ENCODE measurements around the gene SAMD8.

SAMD8 gene

GRCh38 chr10:75111365-75111906, at the start of gene SAMD8:
SAMD8 (plus strand) TSS chr10:75111656; CDS start chr10:75150529, 38,873 bp downstream.
- peak; percentile 95 for DNase-seq (ENCODE audit: low read depth, low spot score)

GRCh38 chr10:75061709-75062505, 49.5 kb upstream of the SAMD8 start:
- no peak for DNase-seq (ENCODE audit: low read depth, low spot score)

DNA sequence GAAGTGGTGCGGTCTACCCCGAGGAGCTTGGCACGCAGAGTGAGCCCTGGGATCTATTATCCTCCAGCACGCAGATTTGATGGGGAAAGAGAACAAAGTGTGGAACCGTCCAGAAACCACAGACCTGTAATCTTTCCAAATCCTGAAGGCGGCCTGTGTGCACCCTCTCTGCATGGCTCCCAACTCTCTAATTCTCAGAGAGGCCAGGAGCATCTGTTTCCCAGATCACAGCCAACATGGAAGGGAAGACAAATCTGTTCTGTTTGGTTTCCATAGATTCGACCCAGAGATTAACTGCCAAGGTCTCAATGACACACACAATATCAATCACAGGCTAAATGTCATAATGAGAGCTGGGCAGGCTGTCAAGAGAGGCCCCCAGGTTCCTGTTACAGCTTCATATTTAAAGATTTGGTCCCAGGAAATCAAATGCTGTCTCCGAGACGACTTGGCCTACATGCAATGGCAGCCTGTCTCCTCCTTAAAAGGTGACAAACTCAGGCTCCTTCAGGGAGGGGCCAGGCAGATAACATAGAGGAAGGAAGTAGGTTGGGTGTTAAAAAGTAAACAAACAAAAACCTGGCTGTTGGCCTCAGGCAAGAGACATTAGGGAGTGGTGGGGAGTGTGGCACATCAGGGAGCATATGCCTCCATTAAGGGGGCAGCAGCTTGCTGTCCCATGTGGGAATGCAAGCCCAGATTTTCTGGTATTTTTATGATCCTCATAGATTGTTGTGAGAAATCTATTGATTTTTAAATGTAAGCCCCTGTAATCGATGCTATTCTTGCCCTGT, 48.8 kb upstream of the SAMD8 start:
- DNase-seq (ENCODE audit: low read depth, low spot score): no peak

DNA sequence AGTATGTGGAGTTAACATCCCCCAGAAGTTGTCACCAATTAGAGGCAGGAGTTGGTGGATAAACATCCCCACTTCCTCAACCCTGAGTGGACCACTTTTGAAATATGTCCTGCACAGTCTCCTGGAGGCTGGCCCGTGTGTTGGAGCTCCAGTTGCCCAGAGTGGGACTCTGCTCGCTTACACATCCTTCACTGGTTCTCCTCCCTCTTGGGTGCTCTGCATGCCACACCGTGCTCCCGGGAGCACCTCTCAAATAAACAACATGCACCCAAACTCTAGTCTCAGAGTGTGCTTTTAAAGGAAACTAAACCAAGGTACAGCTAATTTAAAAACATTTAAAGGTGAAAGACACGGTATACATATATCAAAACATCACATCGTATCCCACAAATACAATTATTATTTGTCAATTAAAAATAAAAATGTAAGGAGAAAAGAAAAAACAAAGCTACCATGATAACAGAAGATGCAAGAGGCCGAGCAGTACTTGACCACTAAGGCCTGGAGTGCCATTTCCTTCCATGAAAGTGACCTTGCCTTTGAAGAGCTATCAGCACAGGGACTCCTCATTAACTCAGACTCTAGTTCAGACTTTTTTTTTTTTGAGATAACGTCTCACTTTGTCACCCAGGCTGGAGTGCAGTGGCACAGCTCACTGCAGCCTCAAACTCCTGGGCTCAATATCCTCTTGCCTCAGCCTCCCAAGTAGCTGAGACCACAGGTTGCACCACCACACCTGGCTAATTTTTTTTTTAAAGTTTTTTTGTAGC, 47.8 kb upstream of the SAMD8 start:
- no peak for DNase-seq (ENCODE audit: low read depth, low spot score)

DNA sequence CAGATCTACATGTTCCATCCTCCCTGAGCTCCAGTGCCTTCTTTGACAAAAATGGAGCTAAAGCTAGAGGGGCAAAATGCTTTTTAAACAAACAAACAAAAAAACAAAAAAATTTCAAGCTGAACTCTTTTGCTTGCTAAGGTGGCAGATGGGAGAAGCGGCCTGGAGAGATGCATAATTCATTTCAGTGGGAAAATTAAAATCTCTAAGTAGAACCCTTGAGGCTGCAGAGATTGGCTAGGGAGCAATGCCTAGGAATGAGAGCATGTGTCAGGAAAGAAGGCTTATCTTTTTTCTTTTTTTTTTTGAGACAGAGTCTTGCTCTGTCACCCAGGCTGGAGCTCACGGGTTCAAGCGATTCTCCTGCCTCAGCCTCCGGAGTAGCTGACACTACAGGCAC, 46.4 kb upstream of the SAMD8 start:
- no peak for DNase-seq (ENCODE audit: low read depth, low spot score)

DNA sequence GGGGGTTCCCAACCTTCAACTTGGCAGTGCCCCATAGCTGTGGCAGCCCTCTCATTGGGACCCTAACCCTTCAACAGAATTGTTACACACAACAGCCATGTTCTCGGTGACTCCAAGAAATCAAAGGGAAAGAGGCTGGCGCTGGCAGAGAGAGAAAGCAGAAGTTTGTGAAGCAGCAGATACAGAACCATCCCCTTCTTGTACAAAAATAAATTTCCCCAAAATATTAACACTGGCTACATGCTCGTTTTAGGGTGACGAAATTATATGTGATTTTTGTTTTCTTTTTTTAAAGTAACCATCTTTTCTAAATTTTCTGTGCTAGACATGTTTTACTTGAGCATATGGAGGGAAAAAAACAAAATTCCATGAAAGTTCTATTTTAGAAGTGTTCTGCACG, 45.2 kb upstream of the SAMD8 start:
- DNase-seq (ENCODE audit: low read depth, low spot score): no peak

GRCh38 chr10:75067272-75067671, 44.2 kb upstream of the SAMD8 start:
- DNase-seq (ENCODE audit: low read depth, low spot score): no peak

DNA sequence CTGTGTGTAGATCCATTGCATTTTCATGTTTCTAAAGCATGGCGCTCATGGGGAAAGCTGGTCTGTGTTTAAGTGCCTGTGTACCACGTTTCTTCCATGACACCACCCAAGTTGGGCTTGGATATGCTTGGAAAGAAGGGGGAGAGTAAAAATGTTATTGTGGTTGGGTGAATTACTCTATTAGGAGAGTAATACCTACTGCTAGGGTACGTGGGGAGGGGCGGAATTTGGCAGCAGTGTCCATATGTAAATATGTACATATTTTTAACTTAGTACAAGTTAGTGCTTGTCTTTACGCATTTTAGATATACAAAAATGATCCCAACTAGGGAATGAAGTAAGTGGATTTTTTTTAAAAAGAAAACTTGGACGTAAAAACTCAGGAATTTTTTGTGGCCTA, 42.9 kb upstream of the SAMD8 start:
- DNase-seq (ENCODE audit: low read depth, low spot score): no peak

- no peak for DNase-seq (ENCODE audit: low read depth, low spot score)
Measured at GRCh38 chr10:75070476-75070875, 41.0 kb upstream of the SAMD8 start.

DNA sequence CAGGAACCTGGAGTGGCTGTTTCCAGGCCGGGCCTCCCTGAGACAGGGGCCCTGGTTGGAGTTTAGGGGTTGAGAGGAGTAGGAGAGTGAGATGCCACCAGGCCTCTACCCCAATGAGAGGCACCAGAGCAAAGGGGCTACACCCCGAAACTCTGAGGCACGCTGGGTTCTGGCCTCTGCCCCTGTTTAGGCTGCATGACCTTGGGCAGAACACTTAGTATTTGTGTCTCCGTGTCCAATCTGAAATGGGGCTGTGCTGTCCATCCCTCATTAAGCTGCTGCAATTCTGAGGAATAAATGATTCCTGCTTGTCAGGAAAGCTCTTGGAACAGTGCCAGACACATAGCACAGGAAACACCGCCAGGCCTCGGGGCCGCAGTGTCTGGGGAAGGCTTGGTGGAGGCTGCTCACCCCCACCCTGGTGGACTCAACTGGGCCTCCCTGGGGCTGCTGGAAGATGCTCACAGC, 40.5 kb upstream of the SAMD8 start:
- no peak for DNase-seq (ENCODE audit: low read depth, low spot score)

- no peak for DNase-seq (ENCODE audit: low read depth, low spot score)
Measured at GRCh38 chr10:75071756-75072155, 39.7 kb upstream of the SAMD8 start.

GRCh38 chr10:75072727-75073126, 38.7 kb upstream of the SAMD8 start:
- DNase-seq (ENCODE audit: low read depth, low spot score): no peak

- DNase-seq (ENCODE audit: low read depth, low spot score): no peak
Measured at GRCh38 chr10:75073442-75073841, 38.0 kb upstream of the SAMD8 start.

DNA sequence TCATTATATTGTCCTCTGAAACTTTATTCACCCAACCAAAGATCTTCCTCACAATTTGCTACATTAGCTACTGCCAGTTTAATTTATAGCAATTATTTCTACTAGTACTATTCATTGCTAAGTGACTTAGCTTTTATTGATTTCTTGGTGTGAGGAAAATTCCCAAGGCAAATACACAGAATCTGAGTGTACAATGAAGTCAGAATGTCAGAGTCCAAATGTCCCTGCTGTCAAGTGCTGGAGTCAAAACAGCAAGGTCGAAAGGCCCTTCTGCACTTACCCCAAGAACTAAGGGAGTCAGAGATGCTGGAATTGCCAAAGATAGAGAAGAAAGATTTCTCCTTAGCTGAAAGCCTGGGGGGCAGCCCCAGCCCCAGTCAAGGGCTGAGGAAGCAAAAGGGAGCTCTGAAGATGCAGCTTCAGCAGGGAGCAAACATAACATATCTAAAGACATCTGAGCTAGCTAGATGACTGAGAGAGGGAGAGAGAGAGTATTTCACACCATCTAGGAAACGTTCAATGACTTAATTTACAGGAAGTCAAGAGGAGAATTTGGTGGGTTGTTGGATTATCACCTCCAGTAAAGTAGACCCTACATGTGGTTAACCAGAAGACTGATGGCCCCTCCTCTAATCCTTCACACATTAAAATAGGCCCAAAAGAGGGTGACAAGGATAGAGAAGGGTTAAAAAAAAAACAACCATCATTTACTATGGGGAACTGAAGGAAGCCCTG, 36.6 kb upstream of the SAMD8 start:
- DNase-seq (ENCODE audit: low read depth, low spot score): no peak

DNA sequence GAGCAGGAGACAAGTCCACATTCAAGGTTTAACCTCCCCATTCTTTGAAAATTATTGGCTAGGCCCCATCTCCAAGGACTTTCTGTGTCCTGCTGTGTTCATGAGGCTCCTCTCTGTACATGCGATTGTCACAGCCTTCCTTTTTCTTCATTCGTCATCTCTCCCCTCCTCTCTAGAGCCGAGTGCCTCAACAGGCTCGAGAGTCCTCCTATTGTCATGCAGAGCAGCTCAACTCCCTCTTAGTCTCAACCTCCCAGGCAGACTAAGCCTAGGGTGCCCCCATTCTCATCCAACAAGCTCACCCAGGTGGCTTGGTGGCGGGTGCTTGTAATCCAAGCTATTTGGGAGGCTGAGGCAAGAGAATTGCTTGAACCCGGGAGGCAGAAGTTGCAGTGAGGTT, 35.1 kb upstream of the SAMD8 start:
- no peak for DNase-seq (ENCODE audit: low read depth, low spot score)

DNA sequence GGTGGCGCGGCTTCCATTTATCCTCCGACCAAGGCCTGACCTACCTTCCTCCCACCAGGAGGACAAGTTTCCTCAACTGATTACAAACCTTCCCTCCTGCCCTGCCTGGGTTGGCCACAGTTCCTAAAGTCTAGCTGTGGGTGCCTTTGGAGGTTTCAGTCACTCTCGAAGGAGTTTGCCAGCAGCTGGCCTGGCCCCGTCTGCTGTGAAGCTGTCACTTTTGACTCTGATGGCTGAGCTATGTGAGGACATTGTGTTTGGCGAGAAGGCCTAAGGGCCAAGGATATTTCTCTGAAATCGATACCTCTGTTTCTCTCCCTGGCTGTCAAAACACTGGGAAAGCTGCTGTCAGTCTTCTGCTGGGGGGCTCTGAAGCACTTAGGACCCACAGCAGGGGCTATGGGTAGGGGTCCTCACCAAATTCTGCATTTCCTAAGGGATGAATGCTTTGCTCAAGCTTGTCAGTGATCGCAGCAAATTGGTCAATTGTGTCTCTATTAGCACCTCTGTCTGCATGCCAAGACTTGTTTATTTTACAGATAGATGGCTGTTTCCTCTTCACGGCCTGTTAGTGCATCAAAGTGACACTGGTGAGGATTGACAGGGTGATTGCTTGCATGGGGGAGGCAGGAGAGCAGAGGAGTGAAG, 31.9 kb upstream of the SAMD8 start:
- no peak for DNase-seq (ENCODE audit: low read depth, low spot score)

DNA sequence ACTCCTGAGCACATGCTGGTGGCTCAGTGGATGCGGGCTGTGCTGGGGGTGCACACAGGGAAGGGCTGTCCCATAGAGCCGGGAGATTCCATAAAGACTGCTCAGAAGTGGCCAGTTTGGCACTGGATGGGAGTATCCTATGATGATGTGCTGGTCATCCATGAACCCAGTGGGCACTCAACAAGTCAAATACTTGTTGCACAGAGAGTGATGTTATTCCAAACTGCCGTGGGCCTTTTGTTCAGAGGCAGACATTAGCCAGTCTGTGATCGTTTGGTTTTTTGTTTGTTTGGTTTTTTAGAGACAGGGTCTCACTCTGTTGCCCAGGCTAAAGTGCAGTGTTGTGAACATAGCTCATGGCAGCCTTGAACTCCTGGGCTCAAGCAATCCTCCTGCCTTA, 30.9 kb upstream of the SAMD8 start:
- DNase-seq (ENCODE audit: low read depth, low spot score): no peak

GRCh38 chr10:75081379-75081778, 30.1 kb upstream of the SAMD8 start:
- DNase-seq (ENCODE audit: low read depth, low spot score): no peak

DNA sequence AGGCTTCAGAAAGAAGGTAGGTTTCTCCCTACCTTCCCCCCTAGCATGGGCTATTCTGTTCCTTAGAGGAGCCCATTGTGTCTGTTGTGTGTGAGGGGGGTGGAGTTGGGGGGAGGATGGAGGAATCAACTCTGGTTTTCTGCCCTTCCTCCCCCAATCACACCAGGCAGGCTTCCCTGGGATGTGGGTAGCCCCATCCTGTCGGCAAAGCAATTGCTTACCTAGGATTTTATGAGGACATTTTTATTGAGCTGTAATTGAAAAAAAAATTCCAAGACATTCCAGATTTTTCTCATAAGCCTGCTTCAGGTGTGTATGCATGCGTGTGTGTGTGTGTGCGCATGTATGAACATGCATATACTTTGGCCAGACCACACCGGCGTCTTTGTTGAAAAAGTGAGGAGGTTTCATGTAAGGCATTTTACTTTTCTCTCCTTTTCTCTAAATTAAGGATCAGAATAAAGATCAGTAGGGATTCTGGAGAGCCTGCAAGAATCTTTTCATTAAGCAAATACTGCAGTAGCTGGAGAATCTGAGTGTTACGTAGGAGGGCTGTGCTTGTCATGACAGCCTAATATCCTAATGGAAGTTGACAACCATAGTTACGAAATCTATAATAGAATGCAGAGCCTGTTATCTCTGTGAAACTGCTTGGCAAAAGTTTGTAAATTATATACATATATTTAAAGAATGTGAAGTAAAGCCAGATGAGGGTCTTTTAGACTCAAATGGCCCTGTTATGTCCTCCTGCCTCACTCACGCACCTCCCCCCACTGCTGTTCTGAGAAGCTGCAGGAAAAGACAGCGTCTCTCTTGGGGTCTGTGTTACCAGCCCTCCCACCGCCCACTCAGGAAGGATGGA, 27.3 kb upstream of the SAMD8 start:
- no peak for DNase-seq (ENCODE audit: low read depth, low spot score)
